HTERT RPE-1 (cell line): ENCODE results near the gene PTBP3.

Experiments used
- in situ Hi-C: fragments of 300-500 bp; cut with MboI; formaldehyde crosslinking; loops from 4 replicates; pipeline ENCODE4 v1.14.3; 2020; ENCODE audit warnings: low sequenced_read_pairs

Gene PTBP3

DNA sequence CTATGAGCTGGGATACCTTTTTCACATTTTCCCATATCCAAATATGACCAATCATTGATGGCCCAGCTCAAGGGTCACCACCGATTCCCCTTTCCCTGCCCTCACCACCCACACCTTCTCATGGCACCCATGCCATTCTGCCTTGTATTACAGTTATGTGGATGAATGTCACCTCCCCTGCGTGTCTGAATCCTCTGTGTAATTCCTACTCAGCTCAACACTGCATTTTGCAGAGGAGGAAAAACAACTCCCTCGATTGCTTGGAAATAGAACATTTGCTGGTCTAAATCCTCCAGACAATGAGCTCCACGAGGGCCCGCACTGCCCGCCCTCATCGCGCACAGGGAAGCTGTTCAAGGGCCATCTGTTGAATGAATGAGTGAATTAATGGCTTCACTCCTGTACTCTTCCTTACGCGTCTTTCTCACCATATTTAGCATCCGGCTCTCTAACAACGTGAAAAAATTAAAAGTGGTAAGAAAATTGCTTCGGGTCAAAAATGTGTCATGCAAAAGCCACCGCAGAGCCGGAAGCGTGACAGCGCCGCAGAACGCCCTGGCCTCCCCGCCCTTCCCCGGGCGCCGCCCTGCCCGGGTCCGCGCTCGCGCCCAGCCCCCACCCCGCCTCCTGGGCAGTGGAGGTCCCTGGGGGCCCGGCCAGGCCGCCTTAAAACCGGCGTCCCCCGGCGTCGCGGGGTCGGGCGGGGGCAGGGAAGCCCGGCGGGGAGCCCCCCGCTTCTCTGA is 159.0 kb downstream of the PTBP3 start:
- in situ Hi-C loops = no loop called here

- in situ Hi-C loops = no loop called here
These were observed 159.8 kb downstream of the PTBP3 start for GRCh38 chr9:112173489-112174221.

DNA sequence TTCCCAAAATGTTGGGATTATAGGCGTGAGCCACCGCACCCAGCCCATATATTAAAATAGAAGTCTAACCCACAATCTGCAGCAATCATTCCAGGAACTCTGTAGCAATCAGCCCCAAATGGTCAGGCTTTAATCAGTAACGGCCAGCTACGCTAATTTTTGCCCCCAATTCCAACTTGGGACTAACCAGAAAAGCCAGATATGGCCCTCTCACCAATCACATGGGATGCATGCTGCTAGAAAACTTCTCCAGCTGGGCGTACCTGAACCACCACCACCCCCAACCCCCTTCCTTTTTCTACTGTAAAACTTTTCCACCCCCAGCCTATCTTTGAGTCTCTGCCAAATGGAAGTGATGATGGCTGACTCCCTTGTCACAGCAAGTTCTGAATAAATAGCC is 162.5 kb downstream of the PTBP3 start:
- in situ Hi-C loops = no loop called here

- in situ Hi-C loops = no loop called here
These were observed 163.2 kb downstream of the PTBP3 start for GRCh38 chr9:112170235-112170634.

GRCh38 chr9:112169368-112169767 is 164.1 kb downstream of the PTBP3 start:
- in situ Hi-C loops = no loop called here

DNA sequence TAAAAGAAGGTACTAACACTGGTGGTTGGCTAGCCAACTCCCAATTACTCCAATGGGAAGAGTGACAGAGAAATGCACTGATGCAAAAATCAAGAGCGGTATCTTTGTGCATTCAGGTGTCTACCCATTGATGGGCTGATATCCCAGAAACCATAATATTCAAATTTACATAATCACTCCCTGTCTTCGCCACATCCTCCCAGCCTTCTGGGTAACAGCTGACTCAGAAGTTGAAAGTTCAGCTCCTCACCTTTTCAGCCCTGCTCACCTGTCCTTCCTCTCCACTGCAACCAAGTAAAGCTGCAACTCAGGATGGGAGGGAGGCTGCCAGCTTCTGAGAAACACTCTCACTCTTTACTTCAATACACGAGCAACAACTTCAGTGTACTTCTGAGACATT is 165.2 kb downstream of the PTBP3 start:
- in situ Hi-C loops = no loop called here
